Trophoblast cell (in vitro differentiated cells and primary cell): Measurements from ENCODE around the gene CCNL1.
A peak's percentile ranks its signal among the peaks of the same experiment; 100 is the strongest.

ENCODE experiments used
- DNase-seq, 2 donors: peaks; one replicate each; pipeline ENCODE4 v3.0.0-alpha.2; 2016
- H2AFZ ChIP-seq: 2 replicates; pipeline ENCODE4 v1.6.1; 2013; ENCODE audit warnings: low read length, moderate library complexity, mild to moderate bottlenecking; ENCODE audit not compliant: insufficient read depth, poor library complexity
- H2AK5ac ChIP-seq: 2 replicates; pipeline ENCODE4 v1.6.1; 2013; ENCODE audit warnings: mild to moderate bottlenecking, low read length
- H2BK120ac ChIP-seq: 2 replicates; pipeline ENCODE4 v1.6.1; 2013; ENCODE audit warnings: low read length, mild to moderate bottlenecking, moderate library complexity; ENCODE audit not compliant: insufficient read depth, poor library complexity
- H2BK12ac ChIP-seq: 2 replicates; pipeline ENCODE4 v1.6.1; 2013; ENCODE audit warnings: mild to moderate bottlenecking, low read length, moderate library complexity
- H2BK5ac ChIP-seq: 2 replicates; pipeline ENCODE4 v1.6.1; 2013; ENCODE audit warnings: low read length, low read depth, moderate library complexity, mild to moderate bottlenecking; ENCODE audit not compliant: poor library complexity
- H3K14ac ChIP-seq: 2 replicates; pipeline ENCODE4 v1.6.1; 2013; ENCODE audit warnings: mild to moderate bottlenecking, low read length
- H3K18ac ChIP-seq: 2 replicates; pipeline ENCODE4 v1.6.1; 2013; ENCODE audit warnings: mild to moderate bottlenecking, low read length
- H3K23ac ChIP-seq: 2 replicates; pipeline ENCODE4 v1.6.1; 2013; ENCODE audit warnings: low read length
- H3K27ac ChIP-seq: 2 replicates; pipeline ENCODE4 v1.5.1; 2013; ENCODE audit warnings: low read depth, mild to moderate bottlenecking, inconsistent platforms, low read length, moderate library complexity
- H3K27me3 ChIP-seq: 2 replicates; pipeline ENCODE4 v1.6.1; 2013; ENCODE audit warnings: inconsistent platforms, mild to moderate bottlenecking, low read length, moderate library complexity; ENCODE audit not compliant: insufficient read depth
- H3K36me3 ChIP-seq, 2 experiments: 1 replicate in 1 of 2; 2 replicates in 1 of 2; pipeline ENCODE4 v1.6.1; 2013; ENCODE audit warnings: low read length in 2 of 2, mild to moderate bottlenecking in 2 of 2, moderate library complexity in 1 of 2; ENCODE audit not compliant: insufficient read depth in 2 of 2, control insufficient read depth in 1 of 2
- H3K4ac ChIP-seq: 2 replicates; pipeline ENCODE4 v1.6.1; 2013; ENCODE audit warnings: low read depth, mild to moderate bottlenecking, low read length, moderate library complexity
- H3K4me1 ChIP-seq, 2 experiments: 1 replicate in 1 of 2; 2 replicates in 1 of 2; pipeline ENCODE4 v1.6.1; 2013; ENCODE audit warnings: low read length in 2 of 2, mild to moderate bottlenecking in 2 of 2, moderate library complexity in 1 of 2; ENCODE audit not compliant: insufficient read depth in 2 of 2, control insufficient read depth in 1 of 2
- H3K4me2 ChIP-seq: 2 replicates; pipeline ENCODE4 v1.6.1; 2013; ENCODE audit warnings: inconsistent platforms, mild to moderate bottlenecking, low read length, moderate library complexity
- H3K4me3 ChIP-seq: 2 replicates; pipeline ENCODE4 v1.5.1; 2013; ENCODE audit warnings: mild to moderate bottlenecking, low read depth, low read length, inconsistent platforms
- H3K79me1 ChIP-seq: one replicate; pipeline ENCODE4 v1.6.1; 2013; ENCODE audit warnings: low read length
- H3K79me2 ChIP-seq: 2 replicates; pipeline ENCODE4 v1.6.1; 2013; ENCODE audit warnings: low read length, mild to moderate bottlenecking; ENCODE audit not compliant: control insufficient read depth, insufficient read depth, poor library complexity
- H3K9ac ChIP-seq: 2 replicates; pipeline ENCODE4 v1.6.1; 2013; ENCODE audit warnings: mild to moderate bottlenecking, low read length
- H3K9me3 ChIP-seq: 2 replicates; pipeline ENCODE4 v1.6.1; 2013; ENCODE audit warnings: low read depth, mild to moderate bottlenecking, control low read depth, inconsistent platforms, low read length; ENCODE audit not compliant: insufficient read depth
- H4K12ac ChIP-seq: 2 replicates; pipeline ENCODE4 v1.6.1; 2013; ENCODE audit warnings: low read depth, mild to moderate bottlenecking, low read length, moderate library complexity
- H4K8ac ChIP-seq: 2 replicates; pipeline ENCODE4 v1.6.1; 2013; ENCODE audit warnings: low read depth, mild to moderate bottlenecking, low read length, moderate library complexity
- H4K91ac ChIP-seq: one replicate; pipeline ENCODE4 v1.6.1; 2013; ENCODE audit warnings: low read depth, mild to moderate bottlenecking, low read length, moderate library complexity
- WGBS: extraction: QIAGEN DNeasy Blood & Tissue Kit; methylation state at CpG from one replicate; pipeline ENCODE4 v1.1.7; 2013; ENCODE audit warnings: missing lambda C conversion rate; ENCODE audit not compliant: insufficient read length, insufficient coverage; ENCODE audit errors: extremely low coverage; 5-methylcytosine and 5-hydroxymethylcytosine counted together

Gene CCNL1

DNA sequence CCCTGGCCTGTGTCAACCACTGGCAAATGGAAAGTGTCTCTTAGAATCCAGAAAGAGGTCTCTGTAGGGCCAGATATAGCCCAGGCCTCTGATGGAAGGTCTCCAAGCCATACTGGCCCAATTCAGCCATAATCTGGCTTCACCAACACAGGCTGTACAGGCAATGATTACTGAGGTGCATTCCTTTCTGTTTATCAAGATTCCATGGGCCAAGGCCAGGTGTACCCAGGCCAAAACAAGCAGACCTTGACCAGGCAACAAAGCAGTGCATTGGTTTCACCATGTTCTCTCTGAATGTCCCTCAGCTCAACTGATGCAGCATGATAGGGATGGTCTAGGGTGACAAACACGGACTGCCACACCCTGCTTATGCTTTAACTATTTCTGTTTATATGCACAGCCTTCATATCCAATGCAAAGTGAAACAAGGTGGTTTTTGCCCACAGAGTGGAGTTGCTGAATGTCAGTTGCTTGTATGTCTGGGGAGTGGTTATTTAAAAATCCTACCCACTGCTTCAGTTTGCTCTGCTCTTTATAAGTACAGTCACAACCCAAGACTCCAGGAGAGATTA is 25.2 kb downstream of the CCNL1 start:
- H3K23ac ChIP-seq: peak overlapping the region; percentile 27
- H3K27me3 ChIP-seq: no peaks in the 10 kb centered on the region
- no peak overlapping the region for H2BK12ac ChIP-seq
- no peak overlapping the region for H3K14ac ChIP-seq
- no peak overlapping the region for H4K91ac ChIP-seq
- H3K4ac ChIP-seq: no peak overlapping the region
- no peaks in the 10 kb centered on the region for H3K79me2 ChIP-seq
- no peak overlapping the region for H3K9ac ChIP-seq
- peaks cover 1% of the 10 kb centered on the region for H3K9me3 ChIP-seq
- peak overlapping the region; percentile 25 for H2AFZ ChIP-seq
- H2BK120ac ChIP-seq: no peak overlapping the region
- DNase-seq: no peak
- no peak overlapping the region for H2AK5ac ChIP-seq
- no CpG with 5 or more reads among the region's 1 CpG for WGBS
- H2BK5ac ChIP-seq: no peak overlapping the region
- H3K18ac ChIP-seq: no peak overlapping the region
- H3K36me3 ChIP-seq: no peaks in the 10 kb centered on the region
- H3K4me2 ChIP-seq: no peak overlapping the region
- H4K12ac ChIP-seq: no peak overlapping the region
- peaks cover 9 to 11% of the 10 kb centered on the region in 2 experiments for H3K4me1 ChIP-seq
- H4K8ac ChIP-seq: no peak overlapping the region
- peaks cover 5% of the 10 kb centered on the region for H3K79me1 ChIP-seq
- H3K27ac ChIP-seq: no peak overlapping the region
- no peak overlapping the region for H3K4me3 ChIP-seq

DNA sequence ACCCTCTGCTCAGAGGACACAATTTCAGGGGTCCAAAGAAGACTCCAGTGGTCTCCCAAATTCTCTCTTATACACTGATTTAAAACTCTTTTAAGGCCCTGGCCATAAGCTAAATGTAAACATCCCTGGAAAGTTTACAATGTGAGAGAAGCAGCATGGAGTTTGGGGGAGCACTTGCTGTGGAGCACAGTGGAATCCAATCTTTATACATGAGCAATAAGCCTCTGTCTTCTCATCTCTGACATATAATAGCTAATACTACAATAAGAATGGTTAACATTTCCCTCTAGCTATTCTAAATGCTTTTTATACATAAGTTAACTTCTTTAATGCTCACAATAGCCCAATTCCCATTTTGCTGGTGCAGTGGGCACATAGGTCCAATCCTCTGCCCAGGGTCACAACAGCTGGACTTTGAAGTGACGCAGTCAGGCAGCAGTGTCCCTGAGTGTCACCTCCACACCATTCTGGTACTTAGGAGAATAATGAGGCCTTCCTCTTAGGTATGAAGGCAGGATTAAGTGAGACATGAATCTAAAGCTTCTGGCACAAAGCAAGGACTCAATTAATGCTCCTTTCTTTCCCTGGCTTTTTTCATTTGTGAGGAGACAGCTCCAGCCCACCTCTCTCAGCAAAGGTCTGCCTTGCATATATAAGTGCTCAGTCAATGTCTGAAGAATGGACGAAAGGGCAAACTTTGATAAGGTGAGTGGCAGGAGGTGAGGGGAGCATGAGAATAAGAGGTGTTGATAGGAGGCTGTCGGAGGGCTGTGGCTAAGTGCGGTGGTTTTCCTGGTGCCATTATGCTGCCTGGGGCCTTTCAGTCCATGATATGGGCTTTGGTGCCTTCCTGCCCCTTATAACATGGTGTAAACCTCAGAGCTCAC is 26.3 kb downstream of the CCNL1 start:
- Histone ChIP-seq H2BK5ac (no peak overlapping the region), H2BK120ac (no peak overlapping the region), H2AFZ (no peak overlapping the region), H3K27me3 (no peaks in the 10 kb centered on the region), H3K4me2 (no peak overlapping the region), H3K23ac (no peak overlapping the region), H3K79me1 (peaks cover 8% of the 10 kb centered on the region), H3K4me3 (no peak overlapping the region), H3K27ac (no peak overlapping the region), H3K9ac (no peak overlapping the region), H2BK12ac (no peak overlapping the region), H3K36me3 (no peaks in the 10 kb centered on the region), H3K4ac (no peak overlapping the region), H4K91ac (no peak overlapping the region), H3K4me1 (peaks cover 17 to 18% of the 10 kb centered on the region in 2 experiments), H2AK5ac (no peak overlapping the region), H4K12ac (no peak overlapping the region), H3K9me3 (peaks cover 1% of the 10 kb centered on the region), H3K14ac (no peak overlapping the region), H3K79me2 (no peaks in the 10 kb centered on the region), H4K8ac (no peak overlapping the region), H3K18ac (no peak overlapping the region)
- WGBS: no CpG with 5 or more reads among the region's 4 CpGs
- no peak for DNase-seq

DNA sequence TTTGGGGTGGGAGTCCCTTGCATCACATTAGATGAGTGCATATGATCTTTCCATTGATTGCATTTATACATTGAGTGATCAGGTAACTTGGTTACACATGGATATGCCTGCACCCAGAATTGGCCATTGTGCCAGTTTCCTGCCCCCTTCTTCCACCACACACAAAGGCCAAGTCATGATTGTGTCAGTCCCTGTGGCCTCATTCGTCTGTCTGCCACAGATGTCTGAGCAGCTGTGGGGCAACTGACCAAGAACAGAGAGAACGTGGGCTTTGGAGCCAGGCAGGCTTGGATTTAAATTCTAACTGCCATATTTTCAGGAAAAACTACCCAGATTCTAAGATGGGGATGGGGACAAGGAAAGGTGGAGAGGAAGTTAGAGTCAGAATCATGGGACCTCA is 27.0 kb downstream of the CCNL1 start:
- Histone ChIP-seq H4K12ac (no peak overlapping the region), H2BK5ac (no peak overlapping the region), H3K18ac (no peak overlapping the region), H3K36me3 (no peaks in the 10 kb centered on the region), H3K4me1 (peaks cover 23% of the 10 kb centered on the region in 2 experiments), H4K8ac (no peak overlapping the region), H3K27ac (no peak overlapping the region), H2BK12ac (no peak overlapping the region), H3K27me3 (no peaks in the 10 kb centered on the region), H3K79me1 (peaks cover 8% of the 10 kb centered on the region), H3K4ac (no peak overlapping the region), H4K91ac (no peak overlapping the region), H2AK5ac (no peak overlapping the region), H3K4me3 (no peak overlapping the region), H3K4me2 (no peak overlapping the region), H3K79me2 (no peaks in the 10 kb centered on the region), H3K9me3 (no peaks in the 10 kb centered on the region), H2BK120ac (no peak overlapping the region), H3K23ac (no peak overlapping the region), H3K14ac (no peak overlapping the region), H3K9ac (no peak overlapping the region), H2AFZ (no peak overlapping the region)
- no peak for DNase-seq
- WGBS: no CpG with 5 or more reads among the region's 2 CpGs

DNA sequence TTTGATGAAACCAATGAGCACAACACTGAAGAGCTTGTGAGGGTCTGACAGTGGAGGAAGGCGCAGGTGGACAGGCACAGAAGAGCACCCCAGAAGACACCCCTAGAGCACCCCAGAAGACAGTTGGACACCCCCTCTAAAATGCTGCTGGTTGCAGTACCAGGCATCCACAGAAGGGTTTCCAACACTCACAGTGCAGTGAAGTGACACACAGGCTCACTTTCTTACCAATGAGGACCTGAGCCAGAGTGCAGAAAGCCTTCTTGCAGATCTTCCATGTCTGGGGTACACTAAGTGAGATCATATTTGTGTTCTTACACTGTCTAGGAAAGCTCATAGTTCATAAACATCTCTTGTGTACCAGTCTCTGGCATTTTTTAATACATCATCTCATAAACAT is 27.6 kb downstream of the CCNL1 start:
- no peaks in the 10 kb centered on the region for H3K36me3 ChIP-seq
- peaks cover 23% of the 10 kb centered on the region in 2 experiments for H3K4me1 ChIP-seq
- H3K9ac ChIP-seq: no peak overlapping the region
- H3K14ac ChIP-seq: no peak overlapping the region
- no peak overlapping the region for H2BK12ac ChIP-seq
- H3K79me1 ChIP-seq: peaks cover 8% of the 10 kb centered on the region
- H3K4ac ChIP-seq: no peak overlapping the region
- no peak overlapping the region for H4K12ac ChIP-seq
- H2BK5ac ChIP-seq: no peak overlapping the region
- H3K9me3 ChIP-seq: no peaks in the 10 kb centered on the region
- H3K4me3 ChIP-seq: no peak overlapping the region
- H3K18ac ChIP-seq: no peak overlapping the region
- H2BK120ac ChIP-seq: no peak overlapping the region
- no peak overlapping the region for H3K4me2 ChIP-seq
- no peak overlapping the region for H2AFZ ChIP-seq
- no peak overlapping the region for H4K91ac ChIP-seq
- WGBS: no CpG with 5 or more reads among the region's 1 CpG
- H3K79me2 ChIP-seq: no peaks in the 10 kb centered on the region
- no peak overlapping the region for H3K27ac ChIP-seq
- H3K23ac ChIP-seq: no peak overlapping the region
- no peak for DNase-seq
- no peak overlapping the region for H4K8ac ChIP-seq
- no peak overlapping the region for H2AK5ac ChIP-seq
- no peaks in the 10 kb centered on the region for H3K27me3 ChIP-seq
